Neural crest cell (in vitro differentiated cells): ENCODE results near the gene COL5A1. TPM values are rescaled to one million over a fixed set of nuclear protein-coding genes. Genes with fewer than 3 reads are reported as not detected.

Experiments
- DNase-seq: peaks from one replicate; pipeline ENCODE4 v3.0.0; 2021; ENCODE audit warnings: low read depth, mixed read lengths, low spot score
- H3K27ac Mint-ChIP-seq: one replicate; pipeline ENCODE4 v1.8.0; 2021; ENCODE audit warnings: mild to moderate bottlenecking, mixed read lengths; ENCODE audit not compliant: unreplicated experiment
- H3K27me3 Mint-ChIP-seq: 2 replicates; pipeline ENCODE4 v1.8.0; 2021; ENCODE audit warnings: low read depth, mild to moderate bottlenecking, mixed read lengths
- H3K36me3 Mint-ChIP-seq: 2 replicates; pipeline ENCODE4 v1.8.0; 2021; ENCODE audit warnings: low read depth, mild to moderate bottlenecking, mixed read lengths
- H3K4me1 Mint-ChIP-seq: 2 replicates; pipeline ENCODE4 v1.8.0; 2021; ENCODE audit warnings: mixed read lengths
- H3K4me3 Mint-ChIP-seq: one replicate; pipeline ENCODE4 v1.8.0; 2021; ENCODE audit warnings: mild to moderate bottlenecking, mixed read lengths
- H3K9me3 Mint-ChIP-seq: 2 replicates; pipeline ENCODE4 v1.8.0; 2021; ENCODE audit warnings: mixed read lengths
- total RNA-seq: library from RNA; stranded (reverse); gene quantifications from 2 replicates; pipeline ENCODE4 v1.2.1, GENCODE V29; 2021
- TF ChIP-seq, protein P1 (sequence below): fragments of 200-600 bp; sonication (generic); conservative IDR thresholded peaks from 2 replicates; pipeline ENCODE4 v1.5.0; 2021; ENCODE audit warnings: antibody characterized with exemption, mild to moderate bottlenecking

The COL5A1 gene
- total RNA-seq, 1 donor from 2014 or later, result 19.4 TPM

DNA sequence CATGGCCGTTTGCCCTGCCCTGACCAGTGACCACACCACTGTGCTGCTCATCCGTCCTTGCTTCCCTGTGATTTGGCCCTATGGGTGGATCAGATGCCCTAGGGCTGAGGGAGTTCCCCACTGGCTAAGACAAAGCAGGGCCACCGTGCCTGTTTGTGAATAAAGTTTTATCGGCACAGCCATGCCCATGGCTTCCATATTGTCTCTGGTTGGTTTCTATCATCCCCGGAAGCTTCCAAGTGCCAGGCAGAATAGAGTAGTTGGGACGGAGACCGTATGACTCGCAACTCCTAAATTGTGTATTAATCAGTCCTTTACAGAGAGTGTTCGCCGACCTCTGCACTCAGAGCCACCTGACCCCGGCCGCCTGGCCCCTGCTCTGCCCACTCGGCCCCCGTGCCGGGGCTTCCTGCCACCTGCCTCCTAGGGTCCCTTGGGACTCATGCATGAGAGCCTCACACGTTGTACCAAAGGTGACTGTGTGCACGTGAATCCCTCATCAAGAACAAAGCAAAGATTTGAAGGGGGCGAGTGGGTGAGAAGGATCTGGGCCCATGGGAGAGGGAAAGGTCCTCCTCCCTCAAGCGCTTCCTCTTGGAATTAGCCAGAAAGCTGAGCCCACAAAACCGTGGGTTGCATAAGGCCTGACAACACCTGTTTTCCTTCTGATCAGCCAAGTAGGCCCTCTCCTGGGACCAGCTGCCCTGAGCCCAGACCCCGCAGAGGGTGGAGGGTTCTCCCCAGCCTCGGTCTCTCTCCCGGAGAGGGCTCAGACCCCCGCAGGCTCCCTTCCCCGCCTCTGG, 227.3 kb downstream of the COL5A1 start:
- Mint-ChIP-seq H3K27ac (no peak overlapping the region), H3K36me3 (no peaks in the 10 kb centered on the region), H3K4me1 (no peaks in the 10 kb centered on the region), H3K9me3 (no peaks in the 10 kb centered on the region), H3K27me3 (no peaks in the 10 kb centered on the region), H3K4me3 (no peak overlapping the region)
- no peak for DNase-seq
- TF ChIP-seq, protein P1, sequence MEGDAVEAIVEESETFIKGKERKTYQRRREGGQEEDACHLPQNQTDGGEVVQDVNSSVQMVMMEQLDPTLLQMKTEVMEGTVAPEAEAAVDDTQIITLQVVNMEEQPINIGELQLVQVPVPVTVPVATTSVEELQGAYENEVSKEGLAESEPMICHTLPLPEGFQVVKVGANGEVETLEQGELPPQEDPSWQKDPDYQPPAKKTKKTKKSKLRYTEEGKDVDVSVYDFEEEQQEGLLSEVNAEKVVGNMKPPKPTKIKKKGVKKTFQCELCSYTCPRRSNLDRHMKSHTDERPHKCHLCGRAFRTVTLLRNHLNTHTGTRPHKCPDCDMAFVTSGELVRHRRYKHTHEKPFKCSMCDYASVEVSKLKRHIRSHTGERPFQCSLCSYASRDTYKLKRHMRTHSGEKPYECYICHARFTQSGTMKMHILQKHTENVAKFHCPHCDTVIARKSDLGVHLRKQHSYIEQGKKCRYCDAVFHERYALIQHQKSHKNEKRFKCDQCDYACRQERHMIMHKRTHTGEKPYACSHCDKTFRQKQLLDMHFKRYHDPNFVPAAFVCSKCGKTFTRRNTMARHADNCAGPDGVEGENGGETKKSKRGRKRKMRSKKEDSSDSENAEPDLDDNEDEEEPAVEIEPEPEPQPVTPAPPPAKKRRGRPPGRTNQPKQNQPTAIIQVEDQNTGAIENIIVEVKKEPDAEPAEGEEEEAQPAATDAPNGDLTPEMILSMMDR, result no peak

DNA sequence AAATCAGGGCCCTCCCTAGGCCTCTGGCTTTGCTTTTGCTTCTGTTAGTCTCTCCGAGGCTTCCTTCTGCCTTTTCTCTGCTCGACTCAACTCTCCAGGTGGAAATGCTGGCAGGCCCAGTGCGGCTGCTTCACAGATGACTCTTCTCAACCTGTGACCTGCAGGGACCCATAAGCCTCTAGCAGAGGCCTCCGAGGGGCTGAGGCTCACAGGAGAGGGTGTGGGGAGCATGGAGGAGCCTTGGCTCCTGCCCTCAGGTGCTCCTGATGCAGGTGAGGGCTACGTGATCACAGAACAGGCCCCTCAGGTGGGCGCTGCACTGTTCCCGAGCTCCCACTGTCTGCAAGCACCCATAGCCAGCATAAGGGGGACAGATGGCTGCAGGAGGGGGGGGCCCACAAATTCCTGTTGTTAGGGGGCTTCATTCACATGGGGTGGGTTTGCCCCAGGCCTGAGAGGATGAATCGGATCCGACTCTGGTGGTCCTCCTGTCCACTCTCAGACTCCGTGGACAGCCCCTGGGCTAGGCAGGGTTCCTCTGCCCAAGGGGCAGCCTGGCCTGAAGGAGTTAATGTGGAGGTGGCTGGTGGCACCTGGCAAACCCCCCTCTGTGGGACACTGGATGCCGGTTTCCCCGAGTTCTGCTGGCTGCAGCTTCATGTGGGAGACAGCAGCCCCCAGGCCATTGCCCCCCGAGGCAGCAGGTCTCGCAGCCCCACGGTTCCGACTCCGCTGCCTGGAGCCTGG, 228.1 kb downstream of the COL5A1 start:
- DNase-seq, result no peak
- TF ChIP-seq, protein P1, result no peak
- Mint-ChIP-seq H3K4me3 (no peak overlapping the region), H3K27ac (no peak overlapping the region), H3K36me3 (no peaks in the 10 kb centered on the region), H3K9me3 (no peaks in the 10 kb centered on the region), H3K27me3 (no peaks in the 10 kb centered on the region), H3K4me1 (no peaks in the 10 kb centered on the region)

DNA sequence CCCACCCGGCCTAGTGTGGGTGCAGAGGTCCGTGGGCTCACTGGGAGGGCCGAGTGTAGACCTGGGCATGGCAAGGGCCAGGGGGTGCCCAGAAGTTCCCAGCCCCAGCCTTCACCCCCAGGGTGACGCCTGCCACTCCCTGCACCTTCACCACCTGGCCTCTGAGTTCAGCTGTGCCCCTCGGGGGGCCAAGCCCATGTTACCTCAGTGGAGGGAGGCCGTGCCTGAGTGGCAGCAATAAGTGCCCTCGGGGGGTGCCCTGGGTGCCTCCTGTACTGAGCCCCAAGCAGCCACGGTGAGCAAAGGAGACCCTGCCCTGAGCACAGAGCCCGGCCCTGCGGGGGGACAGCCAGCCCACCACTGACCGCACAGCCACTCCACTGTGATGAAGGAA, 228.7 kb downstream of the COL5A1 start:
- Mint-ChIP-seq H3K9me3 (no peaks in the 10 kb centered on the region), H3K36me3 (no peaks in the 10 kb centered on the region), H3K4me3 (no peak overlapping the region), H3K27ac (no peak overlapping the region), H3K4me1 (no peaks in the 10 kb centered on the region), H3K27me3 (no peaks in the 10 kb centered on the region)
- TF ChIP-seq, protein P1, result no peak
- no peak for DNase-seq

DNA sequence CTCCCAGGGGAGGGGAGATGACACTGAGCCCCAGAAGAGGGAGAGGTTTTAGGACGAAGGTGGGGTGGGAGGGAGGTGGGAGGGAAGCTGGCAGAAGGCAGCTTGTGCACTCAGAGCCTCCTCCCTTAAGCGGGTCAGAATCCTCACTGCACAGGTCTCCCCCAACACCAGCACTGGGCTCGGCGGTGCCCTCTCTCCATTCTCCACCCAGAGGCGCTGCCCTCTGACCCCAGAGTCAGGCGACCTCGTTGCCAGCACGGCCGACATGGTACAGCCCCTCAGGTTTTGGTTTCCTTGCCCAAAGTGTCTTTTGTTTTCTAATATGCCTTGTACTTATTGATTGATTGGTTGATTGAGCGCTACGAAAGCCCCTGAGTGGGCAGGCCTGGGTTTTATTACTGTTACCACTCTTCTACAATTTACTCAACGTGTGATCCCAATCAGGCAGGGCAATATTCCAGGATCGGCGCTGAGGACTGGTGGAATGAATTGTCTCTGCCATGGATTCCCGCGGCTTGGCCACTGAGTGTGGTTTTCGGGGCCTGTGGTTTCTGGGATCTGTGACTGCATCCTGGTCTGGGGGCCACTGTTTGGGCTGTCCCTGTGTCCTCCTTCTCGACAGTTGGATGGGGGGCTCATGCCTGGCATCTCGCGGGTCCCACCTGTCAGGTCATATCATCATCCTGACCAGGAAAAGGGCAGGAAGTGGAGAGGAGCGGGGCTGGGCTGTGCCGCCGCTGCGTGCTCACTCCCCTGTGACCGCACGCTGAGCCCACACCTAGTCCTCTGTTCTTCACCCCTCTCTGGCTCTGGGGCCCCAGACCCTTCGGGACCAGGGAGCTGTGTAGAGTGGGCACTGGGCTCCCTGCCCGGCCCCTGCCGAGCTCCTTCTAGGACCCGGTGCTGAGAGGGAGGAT, 229.4 kb downstream of the COL5A1 start:
- TF ChIP-seq, protein P1, result no peak
- no peaks in the 10 kb centered on the region for H3K9me3 Mint-ChIP-seq
- no peak overlapping the region for H3K27ac Mint-ChIP-seq
- H3K36me3 Mint-ChIP-seq, result no peaks in the 10 kb centered on the region
- no peaks in the 10 kb centered on the region for H3K4me1 Mint-ChIP-seq
- no peak overlapping the region for H3K4me3 Mint-ChIP-seq
- DNase-seq, result no peak
- H3K27me3 Mint-ChIP-seq, result no peaks in the 10 kb centered on the region

DNA sequence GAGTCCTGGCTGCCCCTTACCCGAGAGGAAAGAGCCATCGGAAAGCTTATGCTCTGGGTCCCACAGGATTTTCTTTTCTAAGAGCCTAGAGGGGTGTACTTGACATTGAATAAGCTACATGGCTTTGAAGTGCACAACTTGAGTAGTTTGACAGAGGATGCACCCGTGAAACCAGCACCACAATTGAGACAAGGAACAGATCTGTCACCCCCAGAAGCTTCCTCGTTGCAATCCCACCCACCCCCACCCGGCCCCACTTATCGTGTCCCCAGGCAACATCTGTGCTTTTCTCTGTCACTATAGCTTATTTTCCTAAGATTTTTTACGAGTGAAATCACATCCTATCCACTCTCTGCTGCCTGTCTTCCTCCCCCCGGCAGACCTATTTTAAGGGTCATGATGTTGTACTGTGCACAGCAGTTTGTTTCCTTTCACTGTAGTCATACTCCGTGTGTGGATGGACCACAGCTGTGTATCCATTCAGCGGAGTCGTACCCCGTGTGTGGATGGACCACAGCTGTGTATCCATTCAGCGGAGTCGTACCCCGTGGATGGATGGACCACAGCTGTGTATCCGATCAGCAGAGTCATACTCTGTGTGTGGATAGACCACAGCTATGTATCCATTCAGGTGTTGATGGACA, 230.2 kb downstream of the COL5A1 start:
- Mint-ChIP-seq H3K9me3 (no peaks in the 10 kb centered on the region), H3K4me3 (no peak overlapping the region), H3K4me1 (no peaks in the 10 kb centered on the region), H3K27me3 (peaks cover under 1% of the 10 kb centered on the region), H3K36me3 (no peaks in the 10 kb centered on the region), H3K27ac (no peak overlapping the region)
- TF ChIP-seq, protein P1, result no peak
- DNase-seq, result no peak
